B cell (primary cell): ENCODE results near the gene ARGLU1. TPM values are rescaled to one million over a fixed set of nuclear protein-coding genes. Genes with fewer than 3 reads are reported as not detected.

Experiments
- ATAC-seq: fragments of 200-7000 bp; cut with Tn5 transposase; one replicate; pipeline ENCODE4 v1.10.0; 2021; ENCODE audit warnings: low read depth, mild to moderate bottlenecking, moderate number of reproducible peaks, moderate library complexity
- CTCF ChIA-PET: fragments of 350-600 bp; sonication (Branson Sonifier 250); formaldehyde crosslinking; loops from one replicate; lab custom pipeline; 2021; ENCODE audit warnings: antibody characterized with exemption, inconsistent platforms; lab: Charles Lee
- POLR2A ChIA-PET: fragments of 350-600 bp; sonication (Branson Sonifier 250); formaldehyde crosslinking; loops from one replicate; lab custom pipeline; 2021; ENCODE audit warnings: antibody characterized with exemption; lab: Charles Lee
- DNase-seq: peaks from one replicate; pipeline ENCODE4 v3.0.0; 2013
- H2AFZ ChIP-seq: 2 replicates; pipeline ENCODE4 v1.6.1; 2012; ENCODE audit warnings: mild to moderate bottlenecking, low read depth, low read length; ENCODE audit not compliant: insufficient read depth, poor library complexity, severe bottlenecking
- H3K27ac ChIP-seq, 2 donors: 1 replicate in 1 of 2; 2 replicates in 1 of 2; pipeline ENCODE4 v1.5.1; 2012 to 2013; ENCODE audit warnings: low read length in 2 of 2, mild to moderate bottlenecking in 2 of 2, moderate library complexity in 1 of 2
- H3K27me3 ChIP-seq, 4 experiments: fragments of 200-600 bp in 1 of 4; sonication (generic) in 1 of 4; replicated peaks in 1 of 4; 1 replicate in 2 of 4; 2 replicates in 2 of 4; pipeline versions ENCODE4 v1.6.1 to v1.7.0; 2013 to 2016; ENCODE audit warnings: low read length in 3 of 4, mild to moderate bottlenecking in 2 of 4, mixed read lengths in 1 of 4, moderate library complexity in 1 of 4; ENCODE audit not compliant: insufficient read depth in 4 of 4, control insufficient read depth in 3 of 4; ENCODE audit errors: control extremely low read depth in 1 of 4
- H3K36me3 ChIP-seq, 2 experiments: replicated peaks in 1 of 2; 1 replicate in 1 of 2; 2 replicates in 1 of 2; pipeline versions ENCODE4 v1.6.1 to v1.7.1; 2013; ENCODE audit warnings: low read length in 1 of 2; ENCODE audit not compliant: insufficient read depth in 2 of 2, control insufficient read depth in 1 of 2; ENCODE audit errors: control extremely low read depth in 1 of 2, extremely low read depth in 1 of 2
- H3K4me1 ChIP-seq, 2 donors: fragments of 200-600 bp in 1 of 2; sonication (generic) in 1 of 2; 1 replicate in 1 of 2; 2 replicates in 1 of 2; pipeline versions ENCODE4 v1.5.1 to v1.6.1; 2013 to 2017; ENCODE audit warnings: low read length in 2 of 2; ENCODE audit not compliant: control insufficient read depth in 2 of 2, insufficient read depth in 2 of 2
- H3K4me2 ChIP-seq: replicated peaks from 2 replicates; pipeline ENCODE3; 2012; ENCODE audit warnings: mild to moderate bottlenecking, low read depth, low read length; ENCODE audit not compliant: poor library complexity, severe bottlenecking
- H3K4me3 ChIP-seq, 5 experiments: fragments of 200-600 bp in 1 of 5; sonication (generic) in 1 of 5; 1 replicate in 3 of 5; 2 replicates in 2 of 5; pipeline versions ENCODE4 v1.5.1 to v1.7.0; 2011 to 2016; ENCODE audit warnings: low read length in 4 of 5, mild to moderate bottlenecking in 4 of 5, low read depth in 2 of 5, control low read depth in 1 of 5, moderate library complexity in 1 of 5; ENCODE audit not compliant: insufficient read depth in 1 of 5; ENCODE audit errors: control extremely low read depth in 1 of 5, extremely low read depth in 1 of 5
- H3K79me2 ChIP-seq: fragments of 200-600 bp; sonication (generic); one replicate; pipeline ENCODE4 v1.6.0; 2016; ENCODE audit warnings: low read length; ENCODE audit not compliant: control insufficient read depth, insufficient read depth
- H3K9ac ChIP-seq: fragments of 200-600 bp; sonication (generic); 2 replicates; pipeline ENCODE4 v1.6.1; 2017; ENCODE audit warnings: mild to moderate bottlenecking, low read length, moderate library complexity
- H3K9me3 ChIP-seq, 3 donors: one replicate each; pipeline versions ENCODE4 v1.6.1 to v1.7.1; 2013; ENCODE audit warnings: low read length in 2 of 3; ENCODE audit not compliant: control insufficient read depth in 2 of 3, insufficient read depth in 1 of 3; ENCODE audit errors: control extremely low read depth in 1 of 3
- H4K20me1 ChIP-seq: 2 replicates; pipeline ENCODE4 v1.6.0; 2012; ENCODE audit warnings: mild to moderate bottlenecking, low read length; ENCODE audit not compliant: insufficient read depth, control insufficient read depth, poor library complexity, severe bottlenecking
- H3K27ac Mint-ChIP-seq: one replicate; pipeline ENCODE4 v1.8.0; 2021; ENCODE audit warnings: mixed read lengths
- H3K27me3 Mint-ChIP-seq: one replicate; pipeline ENCODE4 v1.8.0; 2021; ENCODE audit warnings: mixed read lengths
- H3K4me1 Mint-ChIP-seq: one replicate; pipeline ENCODE4 v1.8.0; 2021; ENCODE audit warnings: mixed read lengths
- H3K4me3 Mint-ChIP-seq: one replicate; pipeline ENCODE4 v1.8.0; 2021; ENCODE audit warnings: mixed read lengths
- H3K9me3 Mint-ChIP-seq: one replicate; pipeline ENCODE4 v1.8.0; 2022; ENCODE audit warnings: mixed read lengths; ENCODE audit not compliant: insufficient read depth
- EZH2 ChIP-seq: IDR thresholded peaks from 2 replicates; pipeline ENCODE4 v1.6.1; 2012; ENCODE audit warnings: borderline replicate concordance, low read depth, mild to moderate bottlenecking, moderate library complexity, low read length; ENCODE audit not compliant: insufficient read depth, poor library complexity, severe bottlenecking
- WGBS: methylation state at CpG from one replicate; pipeline ENCODE4 v1.1.5; 2013; ENCODE audit warnings: missing lambda C conversion rate; ENCODE audit not compliant: insufficient coverage; 5-methylcytosine and 5-hydroxymethylcytosine counted together
- intact Hi-C: fragments of 100-400 bp; cut with micrococcal nuclease; formaldehyde crosslinking; loops from one replicate; pipeline ENCODE4 v1.10.0; 2022
- polyA plus RNA-seq: library from polyadenylated mRNA; depleted of rRNA; stranded (reverse); fragments of >200 nt; gene quantifications from 2 replicates; pipeline ENCODE4 v1.2.3, GENCODE V29; 2012
- total RNA-seq, 2 donors: library from RNA; stranded (reverse); fragments of 120-200 nt in 1 of 2; gene quantifications; 1 replicate in 1 of 2; 2 replicates in 1 of 2; pipeline versions ENCODE4 v1.2.3 to v1.2.4, GENCODE V29; 2013 to 2022
- TF ChIP-seq, protein P1 (sequence below): fragments of 200-600 bp; IDR thresholded peaks from one replicate; pipeline ENCODE4 v1.8.0; 2022; ENCODE audit warnings: antibody characterized with exemption, mild to moderate bottlenecking

ARGLU1 gene
- total and polyA plus RNA-seq, 2 donors (not counting 1 experiment from before 2014, with no cell fraction given) = 170 to 261 TPM

DNA sequence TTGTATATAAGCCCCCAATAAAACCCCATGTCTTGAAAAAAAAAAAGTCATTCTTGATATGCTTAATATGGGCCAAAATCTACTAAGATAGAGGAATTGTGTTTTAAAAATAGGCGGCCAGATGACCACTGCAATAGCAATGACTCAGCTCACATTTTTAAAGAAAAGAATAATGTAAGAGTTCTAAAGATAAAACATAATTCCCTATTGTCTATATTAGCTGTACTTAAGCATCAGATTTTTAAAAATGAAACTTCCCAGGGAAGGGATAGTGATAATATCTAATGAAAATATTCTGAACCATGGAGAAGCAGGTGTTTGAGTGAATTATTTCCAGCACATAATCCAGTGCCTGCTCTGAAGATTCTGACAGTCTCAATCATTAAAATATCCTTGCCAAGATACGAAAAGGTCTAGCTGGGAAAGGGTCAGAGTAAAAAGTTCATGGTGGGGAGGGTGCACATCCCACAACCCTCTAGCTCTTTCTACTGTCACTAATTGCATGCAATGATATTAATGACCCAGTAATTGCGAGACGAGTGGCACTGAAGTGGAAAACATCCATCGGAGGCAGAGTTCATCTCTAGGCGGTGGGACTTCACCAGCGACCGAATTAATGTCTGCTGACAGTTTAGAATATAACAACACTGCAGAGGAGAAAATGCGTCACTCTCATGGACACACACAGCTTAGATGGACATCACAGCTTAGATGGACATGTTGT lies 64.0 kb downstream of the ARGLU1 start:
- Histone ChIP-seq H3K4me2 (no peak overlapping the region), H3K79me2 (no peaks in the 10 kb centered on the region), H3K27ac (no peak overlapping the region), H3K27me3 (peaks cover 0 to 7% (median 0%) of the 10 kb centered on the region in 4 experiments), H3K9ac (no peak overlapping the region), H3K4me1 (no peaks in the 10 kb centered on the region), H3K4me3 (no peak overlapping the region), H3K36me3 (no peaks in the 10 kb centered on the region), H2AFZ (no peak overlapping the region), H4K20me1 (no peaks in the 10 kb centered on the region), H3K9me3 (no peaks in the 10 kb centered on the region)
- peaks cover 6% of the 10 kb centered on the region for H3K4me1 Mint-ChIP-seq
- intact Hi-C loops = no loop called here
- no peak for DNase-seq
- peaks cover 10% of the 10 kb centered on the region for H3K27me3 Mint-ChIP-seq
- H3K4me3 Mint-ChIP-seq = no peak overlapping the region
- WGBS = 98% methylated on average over 6 of the region's 9 CpGs
- ChIA-PET CTCF (no interaction called here), POLR2A (no interaction called here)
- TF ChIP-seq EZH2 = no peak
- TF ChIP-seq, protein P1, sequence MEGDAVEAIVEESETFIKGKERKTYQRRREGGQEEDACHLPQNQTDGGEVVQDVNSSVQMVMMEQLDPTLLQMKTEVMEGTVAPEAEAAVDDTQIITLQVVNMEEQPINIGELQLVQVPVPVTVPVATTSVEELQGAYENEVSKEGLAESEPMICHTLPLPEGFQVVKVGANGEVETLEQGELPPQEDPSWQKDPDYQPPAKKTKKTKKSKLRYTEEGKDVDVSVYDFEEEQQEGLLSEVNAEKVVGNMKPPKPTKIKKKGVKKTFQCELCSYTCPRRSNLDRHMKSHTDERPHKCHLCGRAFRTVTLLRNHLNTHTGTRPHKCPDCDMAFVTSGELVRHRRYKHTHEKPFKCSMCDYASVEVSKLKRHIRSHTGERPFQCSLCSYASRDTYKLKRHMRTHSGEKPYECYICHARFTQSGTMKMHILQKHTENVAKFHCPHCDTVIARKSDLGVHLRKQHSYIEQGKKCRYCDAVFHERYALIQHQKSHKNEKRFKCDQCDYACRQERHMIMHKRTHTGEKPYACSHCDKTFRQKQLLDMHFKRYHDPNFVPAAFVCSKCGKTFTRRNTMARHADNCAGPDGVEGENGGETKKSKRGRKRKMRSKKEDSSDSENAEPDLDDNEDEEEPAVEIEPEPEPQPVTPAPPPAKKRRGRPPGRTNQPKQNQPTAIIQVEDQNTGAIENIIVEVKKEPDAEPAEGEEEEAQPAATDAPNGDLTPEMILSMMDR = no peak
- ATAC-seq = no peak
- no peak overlapping the region for H3K27ac Mint-ChIP-seq
- no peaks in the 10 kb centered on the region for H3K9me3 Mint-ChIP-seq

DNA sequence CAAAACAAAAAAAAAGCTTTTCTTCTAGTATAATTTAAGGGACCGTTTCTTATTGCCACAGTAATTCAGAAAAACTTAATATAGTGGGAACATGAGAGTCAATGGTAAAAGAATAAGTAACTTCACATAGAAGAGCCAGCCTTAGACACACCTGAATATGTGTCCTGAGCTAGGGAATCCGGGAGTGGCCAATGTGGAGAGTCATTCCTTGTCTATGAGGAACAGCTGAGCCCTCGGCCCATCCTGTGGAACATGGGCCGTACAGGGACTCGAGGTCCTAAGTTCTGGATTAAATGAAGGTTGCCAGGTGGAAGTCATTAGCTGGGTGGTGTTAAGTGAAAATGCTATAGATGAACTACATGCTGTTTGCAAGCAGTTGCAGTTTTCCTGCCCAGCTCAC lies 64.7 kb downstream of the ARGLU1 start:
- TF ChIP-seq, protein P1 = no peak
- no peak for TF ChIP-seq EZH2
- H2AFZ ChIP-seq = no peak overlapping the region
- intact Hi-C loops = no loop called here
- Mint-ChIP-seq H3K4me3 (no peak overlapping the region), H3K27ac (no peak overlapping the region), H3K27me3 (peaks cover 12% of the 10 kb centered on the region), H3K4me1 (peaks cover 6% of the 10 kb centered on the region), H3K9me3 (no peaks in the 10 kb centered on the region)
- H3K4me2 ChIP-seq = no peak overlapping the region
- peaks cover 0 to 13% (median 0%) of the 10 kb centered on the region in 4 experiments for H3K27me3 ChIP-seq
- no peaks in the 10 kb centered on the region for H3K9me3 ChIP-seq
- POLR2A ChIA-PET = no interaction called here
- H3K27ac ChIP-seq = no peak overlapping the region
- no peak overlapping the region for H3K9ac ChIP-seq
- ATAC-seq (no peak), DNase-seq (no peak)
- 92% methylated on average over 4 of the region's 5 CpGs for WGBS
- CTCF ChIA-PET = no interaction called here
- H3K4me1 ChIP-seq = no peaks in the 10 kb centered on the region
- no peaks in the 10 kb centered on the region for H3K36me3 ChIP-seq
- no peak overlapping the region for H3K4me3 ChIP-seq
- H3K79me2 ChIP-seq = no peaks in the 10 kb centered on the region
- no peaks in the 10 kb centered on the region for H4K20me1 ChIP-seq
